ENCODE measurements around the gene ARID3A.

- no peak for TF ChIP-seq CTCF (conservative IDR thresholded peaks at IDR 0.05)
- TF ChIP-seq ZFX (IDR thresholded peaks at IDR 0.05): no peak
Measured at GRCh38 chr19:952680-953444, 27.0 kb downstream of the ARID3A start.
